SK-N-SH (cell line): ENCODE measurements around the gene CCNJL. TPM values are rescaled to one million over a fixed set of nuclear protein-coding genes. Genes with fewer than 3 reads are reported as not detected.
A peak's percentile ranks its signal among the peaks of the same experiment; 100 is the strongest.

ENCODE experiments used
- CTCF ChIA-PET: fragments of 300-600, 350-600 bp; formaldehyde crosslinking; extraction: SDS; loops from one replicate; lab custom pipeline; 2021; lab: Yijun Ruan, JAX
- POLR2A ChIA-PET: fragments of 350-600 bp; sonication (Branson Sonifier 250); formaldehyde crosslinking; extraction: SDS; loops from one replicate; lab custom pipeline; 2020; ENCODE audit warnings: antibody characterized with exemption, inconsistent platforms; lab: Yijun Ruan, JAX
- DNase-seq: peaks from one replicate; pipeline ENCODE4 v3.0.0; 2012
- H2AFZ ChIP-seq: fragments of 200-600 bp; sonication (generic); 2 replicates; pipeline ENCODE4 v1.8.1; 2016; ENCODE audit warnings: antibody characterized with exemption, mild to moderate bottlenecking, low read depth
- H3F3A ChIP-seq: fragments of 200-600 bp; sonication (generic); replicated peaks from 2 replicates; pipeline ENCODE3; 2016; ENCODE audit warnings: antibody characterized with exemption, mild to moderate bottlenecking; ENCODE audit not compliant: insufficient read depth
- H3K27ac ChIP-seq, 2 experiments: fragments of 200-500 bp in 1 of 2; fragments of 200-600 bp in 1 of 2; sonication (Bioruptor generic) in 1 of 2; sonication (generic), shearing (Covaris generic) in 1 of 2; 2 replicates each; pipeline versions ENCODE4 v1.5.1 to v1.6.1; 2014 to 2016; ENCODE audit warnings: low read depth in 2 of 2, inconsistent platforms in 1 of 2, low read length in 1 of 2, mild to moderate bottlenecking in 1 of 2, mixed read lengths in 1 of 2
- H3K27me3 ChIP-seq: fragments of 200-600 bp; sonication (generic), shearing (Covaris generic); 2 replicates; pipeline ENCODE4 v1.6.1; 2016; ENCODE audit warnings: mixed run types; ENCODE audit not compliant: insufficient read depth
- H3K36me3 ChIP-seq, 2 experiments: fragments of 200-500 bp in 1 of 2; fragments of 200-600 bp in 1 of 2; sonication (Bioruptor generic) in 1 of 2; sonication (generic) in 1 of 2; replicated peaks in 1 of 2; 2 replicates each; pipeline versions ENCODE3 to v1.5.1; 2014 to 2016; ENCODE audit warnings: low read length in 1 of 2, mild to moderate bottlenecking in 1 of 2; ENCODE audit not compliant: insufficient read depth in 2 of 2, control insufficient read depth in 1 of 2
- H3K4me1 ChIP-seq, 2 experiments: fragments of 200-500 bp in 1 of 2; fragments of 200-600 bp in 1 of 2; sonication (Bioruptor generic) in 1 of 2; sonication (generic), shearing (Covaris generic) in 1 of 2; 2 replicates each; pipeline versions ENCODE4 v1.5.1 to v1.6.1; 2014 to 2016; ENCODE audit warnings: low read depth in 1 of 2, low read length in 1 of 2, mixed run types in 1 of 2; ENCODE audit not compliant: insufficient read depth in 2 of 2, control insufficient read depth in 1 of 2
- H3K4me2 ChIP-seq: fragments of 200-600 bp; sonication (generic), shearing (Covaris generic); 2 replicates; pipeline ENCODE4 v1.6.1; 2017; ENCODE audit warnings: mixed run types
- H3K4me3 ChIP-seq, 2 experiments: fragments of 200-500 bp in 1 of 2; fragments of 200-600 bp in 1 of 2; sonication (Bioruptor generic) in 1 of 2; sonication (generic), shearing (Covaris generic) in 1 of 2; 2 replicates each; pipeline versions ENCODE4 v1.5.1 to v1.8.1; 2014 to 2016; ENCODE audit warnings: low read depth in 2 of 2, inconsistent platforms in 1 of 2, low read length in 1 of 2, mild to moderate bottlenecking in 1 of 2, mixed read lengths in 1 of 2, moderate library complexity in 1 of 2
- H3K79me2 ChIP-seq: fragments of 200-600 bp; sonication (generic); 2 replicates; pipeline ENCODE4 v1.8.1; 2017; ENCODE audit warnings: mild to moderate bottlenecking; ENCODE audit not compliant: insufficient read depth
- H3K9ac ChIP-seq: fragments of 200-600 bp; sonication (generic); 2 replicates; pipeline ENCODE4 v1.6.1; 2017; ENCODE audit warnings: mixed run types
- H3K9me2 ChIP-seq: fragments of 200-600 bp; sonication (generic); 2 replicates; pipeline ENCODE4 v1.6.1; 2017; ENCODE audit warnings: mixed run types
- H3K9me3 ChIP-seq: fragments of 200-600 bp; sonication (generic); 2 replicates; pipeline ENCODE4 v1.6.1; 2017; ENCODE audit warnings: mixed run types, mild to moderate bottlenecking, moderate library complexity
- H4K20me1 ChIP-seq: fragments of 200-600 bp; sonication (generic); 2 replicates; pipeline ENCODE4 v1.6.1; 2017; ENCODE audit warnings: mild to moderate bottlenecking, mixed run types; ENCODE audit not compliant: insufficient read depth
- FOSL2 ChIP-seq: IDR thresholded peaks from 2 replicates; pipeline ENCODE4 v1.4.0; 2012; ENCODE audit warnings: low read depth, mild to moderate bottlenecking, moderate library complexity, borderline replicate concordance
- RCOR1 ChIP-seq: fragments of 150-350 bp; IDR thresholded peaks from 2 replicates; pipeline ENCODE4 v1.6.1; 2017; ENCODE audit warnings: antibody characterized with exemption, low read length
- REST ChIP-seq: IDR thresholded peaks from 2 replicates; pipeline ENCODE4 v1.6.1; 2012; ENCODE audit warnings: mild to moderate bottlenecking, low read depth, low read length, moderate library complexity
- RFX5 ChIP-seq: IDR thresholded peaks from 2 replicates; pipeline ENCODE4 v1.6.1; 2012; ENCODE audit warnings: mild to moderate bottlenecking, improper control_type of control experiment, low read length
- SIN3A ChIP-seq: IDR thresholded peaks from 2 replicates; pipeline ENCODE4 v1.6.1; 2012; ENCODE audit warnings: low read depth, mild to moderate bottlenecking, low read length, moderate library complexity, borderline replicate concordance
- SMC3 ChIP-seq: IDR thresholded peaks from 2 replicates; pipeline ENCODE4 v1.6.1; 2012; ENCODE audit warnings: low read depth, low read length, improper control_type of control experiment
- WGBS: methylation state at CpG from one replicate; pipeline ENCODE4 v1.1.6; 2017; ENCODE audit warnings: low lambda C conversion rate; 5-methylcytosine and 5-hydroxymethylcytosine counted together
- polyA plus RNA-seq, 3 experiments: library from polyadenylated mRNA; depleted of rRNA; stranded (reverse); fragments of >200 nt; gene quantifications; 2 replicates each; pipeline ENCODE4 v1.2.3, GENCODE V29; 2012

Gene CCNJL
- polyA plus RNA-seq, 1 of the 3 experiments (the other 2 are of a cell fraction) = 7.1 TPM

- H3K4me1 ChIP-seq = peaks cover 0 to 30% of the 10 kb centered on the region in 2 experiments; a peak in 1 of 4 replicates
- no peak overlapping the region for H3K4me2 ChIP-seq
- no peaks in the 10 kb centered on the region for H3F3A ChIP-seq
- 91% methylated on average over 9 of the region's 13 CpGs for WGBS
- no peak for DNase-seq
- 0 out of 2 replicates have a peak, but pooled peaks cover 7% of the 10 kb centered on the region for H4K20me1 ChIP-seq
- TF ChIP-seq FOSL2 = no peak
- no peak for TF ChIP-seq RCOR1
- TF ChIP-seq REST = no peak
- no peak for TF ChIP-seq SIN3A
- H3K79me2 ChIP-seq = peaks cover 52% of the 10 kb centered on the region
- H3K9me2 ChIP-seq = no peaks in the 10 kb centered on the region
- no peaks in the 10 kb centered on the region for H3K9me3 ChIP-seq
- no peaks in the 10 kb centered on the region for H3K36me3 ChIP-seq
- H3K27me3 ChIP-seq = no peaks in the 10 kb centered on the region
- CTCF ChIA-PET = interaction anchor here (0.5 kb wide), 1 partner anchor 52 kb away, joined by 3 read pairs; no protein-coding TSS in a partner anchor
- peak overlapping the region in 1 of 2 experiments; percentile 34; a peak in 1 of 4 replicates for H3K27ac ChIP-seq
- POLR2A ChIA-PET = no interaction called here
- no peak overlapping the region for H3K4me3 ChIP-seq
- H2AFZ ChIP-seq = no peak overlapping the region
- no peak overlapping the region for H3K9ac ChIP-seq
Measured at GRCh38 chr5:160293901-160294561, 18.3 kb downstream of the CCNJL start.

GRCh38 chr5:160293386-160293785, 19.0 kb downstream of the CCNJL start:
- no peak for DNase-seq
- TF ChIP-seq RFX5 (no peak), SMC3 (no peak)
- no peak overlapping the region for H3K4me3 ChIP-seq
- no peak overlapping the region for H3K9ac ChIP-seq
- H3K36me3 ChIP-seq = no peaks in the 10 kb centered on the region
- H2AFZ ChIP-seq = no peak overlapping the region
- ChIA-PET POLR2A (no interaction called here), CTCF (no interaction called here)
- H4K20me1 ChIP-seq = 0 out of 2 replicates have a peak, but pooled peaks cover 7% of the 10 kb centered on the region
- H3K27ac ChIP-seq = no peak overlapping the region; a peak in 1 of 4 replicates
- H3K27me3 ChIP-seq = no peaks in the 10 kb centered on the region
- H3K9me3 ChIP-seq = no peaks in the 10 kb centered on the region
- WGBS = 97% methylated on average over 10 of the region's 10 CpGs
- H3K4me1 ChIP-seq = peaks cover 0 to 31% of the 10 kb centered on the region in 2 experiments; a peak in 1 of 4 replicates
- H3K4me2 ChIP-seq = no peak overlapping the region
- H3F3A ChIP-seq = no peaks in the 10 kb centered on the region
- peaks cover 48% of the 10 kb centered on the region for H3K79me2 ChIP-seq
- H3K9me2 ChIP-seq = no peaks in the 10 kb centered on the region
